Diencephalon (tissue), 1 donor: Measurements from ENCODE around the gene TBXAS1. TPM values are rescaled to one million over a fixed set of nuclear protein-coding genes. Genes with fewer than 3 reads are reported as not detected.

Source experiments
- total RNA-seq: library from RNA; depleted of rRNA; stranded (reverse); fragments of >200 nt; gene quantifications from one replicate; pipeline ENCODE4 v1.2.3, GENCODE V29; 2014

Gene TBXAS1
- 6.0 TPM for total RNA-seq

GRCh38 chr7:139829025-139829774 lies at the start of gene TBXAS1:
Gene TBXAS1 (plus strand): TSS chr7:139829264. CDS start chr7:139829391, 127 bp downstream.

GRCh38 chr7:140062528-140063299 lies 233.7 kb downstream of the TBXAS1 start, which contains the start of gene PARP12:
Gene PARP12 (minus strand): TSS chr7:140062951. CDS start chr7:140062847, 104 bp downstream.

Other genes starting within 250 kb of the TBXAS1 start
- 35.3 TPM for gene HIPK2, start 51.3 kb upstream of the TBXAS1 start, total RNA-seq
- gene PARP12, start 233.7 kb downstream of the TBXAS1 start, total RNA-seq, result 6.0 TPM